ENCODE measurements around the gene SNAI3.

Gene SNAI3

GRCh38 chr16:88721815-88722755 is 35.8 kb upstream of the SNAI3 start:
- no peak for ATAC-seq

GRCh38 chr16:88721236-88721635 is 34.9 kb upstream of the SNAI3 start:
- ATAC-seq, result no peak
- TF ChIP-seq ZNF8 (CRISPR knock-in tag; IDR thresholded peaks at IDR 0.05) (no peak), ZC3H10 (CRISPR knock-in tag; IDR thresholded peaks at IDR 0.05) (no peak), TSHZ2 (CRISPR knock-in tag; IDR thresholded peaks at IDR 0.05) (no peak), ARNTL (CRISPR knock-in tag; IDR thresholded peaks at IDR 0.05; ENCODE audit: borderline replicate concordance, low read depth) (no peak), ISL1 (CRISPR knock-in tag; IDR thresholded peaks at IDR 0.05) (no peak), GLIS3 (CRISPR knock-in tag; IDR thresholded peaks at IDR 0.05) (no peak), CREB5 (CRISPR knock-in tag; IDR thresholded peaks at IDR 0.05; ENCODE audit: low read depth) (no peak), OSR1 (CRISPR knock-in tag; IDR thresholded peaks at IDR 0.05) (no peak), TCF4 (CRISPR knock-in tag; IDR thresholded peaks at IDR 0.05; ENCODE audit: borderline replicate concordance) (no peak), BACH2 (CRISPR knock-in tag; IDR thresholded peaks at IDR 0.05; ENCODE audit: borderline replicate concordance) (no peak), ZFP30 (CRISPR knock-in tag; IDR thresholded peaks at IDR 0.05) (no peak), ZNF70 (CRISPR knock-in tag; IDR thresholded peaks at IDR 0.05) (no peak), PATZ1 (CRISPR knock-in tag; IDR thresholded peaks at IDR 0.05; ENCODE audit: borderline replicate concordance) (no peak)

More at GRCh38 chr16:88721815-88722755, 35.8 kb upstream of the SNAI3 start:
- TF ChIP-seq POU6F1 (CRISPR knock-in tag; IDR thresholded peaks at IDR 0.05; ENCODE audit: borderline replicate concordance, low read depth) (no peak), ZNF8 (CRISPR knock-in tag; IDR thresholded peaks at IDR 0.05) (no peak), CSRNP3 (CRISPR knock-in tag; IDR thresholded peaks at IDR 0.05) (no peak), PATZ1 (CRISPR knock-in tag; IDR thresholded peaks at IDR 0.05; ENCODE audit: borderline replicate concordance) (no peak), ZFP3 (CRISPR knock-in tag; IDR thresholded peaks at IDR 0.05) (no peak), ZFP30 (CRISPR knock-in tag; IDR thresholded peaks at IDR 0.05) (no peak), OSR1 (CRISPR knock-in tag; IDR thresholded peaks at IDR 0.05) (no peak), ZNF565 (CRISPR knock-in tag; conservative IDR thresholded peaks at IDR 0.05; ENCODE audit: low read depth) (no peak), TOX (CRISPR knock-in tag; IDR thresholded peaks at IDR 0.05; ENCODE audit: borderline replicate concordance) (no peak), ZNF70 (CRISPR knock-in tag; IDR thresholded peaks at IDR 0.05) (no peak), TCF4 (CRISPR knock-in tag; IDR thresholded peaks at IDR 0.05; ENCODE audit: borderline replicate concordance) (no peak), ISL1 (CRISPR knock-in tag; IDR thresholded peaks at IDR 0.05) (no peak), CREB5 (CRISPR knock-in tag; IDR thresholded peaks at IDR 0.05; ENCODE audit: low read depth) (no peak), SNAI2 (CRISPR knock-in tag; IDR thresholded peaks at IDR 0.05) (no peak)
